ENCODE data around the gene LTF. TPM values are rescaled to one million over a fixed set of nuclear protein-coding genes. Genes with fewer than 3 reads are reported as not detected.

LTF gene
- total RNA-seq, 1 donor from 2014 or later = 0.53 TPM

DNA sequence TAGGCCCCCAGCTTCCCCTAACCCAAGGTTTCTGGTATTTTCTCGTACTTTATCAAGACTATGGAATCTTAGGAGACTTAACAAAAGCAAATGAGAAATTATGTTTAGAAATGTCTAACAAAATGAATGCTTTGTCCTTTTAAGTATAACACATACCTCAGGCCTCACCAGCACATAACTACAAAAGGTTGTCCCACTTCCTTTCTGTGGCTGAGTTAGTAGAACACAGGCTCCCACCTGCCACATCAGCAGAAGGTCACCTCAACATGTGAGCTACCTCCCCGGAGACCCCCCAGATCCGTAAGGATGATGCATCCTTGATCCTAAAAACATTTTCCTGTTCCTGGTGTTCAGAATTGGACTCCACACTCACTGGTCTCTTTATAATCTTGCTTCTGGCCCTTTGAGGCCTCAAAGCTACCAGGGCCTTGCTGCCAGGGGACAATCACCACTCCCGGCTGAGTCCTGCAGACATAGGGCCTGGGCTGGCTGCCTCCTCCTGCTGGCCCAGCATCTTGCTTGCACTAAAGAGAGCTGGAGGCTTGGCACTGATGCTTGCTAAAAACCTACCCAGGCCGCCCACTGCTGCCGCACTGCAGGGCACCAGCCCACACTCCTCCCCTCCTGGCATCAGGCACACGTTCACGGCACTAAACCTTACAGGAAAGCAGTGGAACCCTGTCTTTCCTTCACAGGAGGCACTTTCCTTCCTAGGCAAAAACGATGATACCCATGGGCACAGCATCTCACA lies 54.8 kb downstream of the LTF start:
- no peak overlapping the region for H3K4me3 Mint-ChIP-seq (ENCODE audit: low read depth)
- H3K9me3 Mint-ChIP-seq (ENCODE audit: low read depth) = no peaks in the 10 kb centered on the region
- H3K27ac Mint-ChIP-seq = no peak overlapping the region
- no peaks in the 10 kb centered on the region for H3K36me3 Mint-ChIP-seq (ENCODE audit: insufficient read depth)
- TF ChIP-seq, protein P1, sequence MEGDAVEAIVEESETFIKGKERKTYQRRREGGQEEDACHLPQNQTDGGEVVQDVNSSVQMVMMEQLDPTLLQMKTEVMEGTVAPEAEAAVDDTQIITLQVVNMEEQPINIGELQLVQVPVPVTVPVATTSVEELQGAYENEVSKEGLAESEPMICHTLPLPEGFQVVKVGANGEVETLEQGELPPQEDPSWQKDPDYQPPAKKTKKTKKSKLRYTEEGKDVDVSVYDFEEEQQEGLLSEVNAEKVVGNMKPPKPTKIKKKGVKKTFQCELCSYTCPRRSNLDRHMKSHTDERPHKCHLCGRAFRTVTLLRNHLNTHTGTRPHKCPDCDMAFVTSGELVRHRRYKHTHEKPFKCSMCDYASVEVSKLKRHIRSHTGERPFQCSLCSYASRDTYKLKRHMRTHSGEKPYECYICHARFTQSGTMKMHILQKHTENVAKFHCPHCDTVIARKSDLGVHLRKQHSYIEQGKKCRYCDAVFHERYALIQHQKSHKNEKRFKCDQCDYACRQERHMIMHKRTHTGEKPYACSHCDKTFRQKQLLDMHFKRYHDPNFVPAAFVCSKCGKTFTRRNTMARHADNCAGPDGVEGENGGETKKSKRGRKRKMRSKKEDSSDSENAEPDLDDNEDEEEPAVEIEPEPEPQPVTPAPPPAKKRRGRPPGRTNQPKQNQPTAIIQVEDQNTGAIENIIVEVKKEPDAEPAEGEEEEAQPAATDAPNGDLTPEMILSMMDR (IDR thresholded peaks at IDR 0.05; ENCODE audit: unreplicated experiment) = no peak
- DNase-seq (ENCODE audit: low spot score, unreplicated experiment) = no peak
- peaks cover 15% of the 10 kb centered on the region for H3K4me1 Mint-ChIP-seq (ENCODE audit: low read depth)
- peaks cover 12% of the 10 kb centered on the region for H3K27me3 Mint-ChIP-seq

- TF ChIP-seq, protein P1 (IDR thresholded peaks at IDR 0.05; ENCODE audit: unreplicated experiment) = no peak
- H3K27me3 Mint-ChIP-seq = peaks cover 12% of the 10 kb centered on the region
- H3K27ac Mint-ChIP-seq = no peak overlapping the region
- H3K9me3 Mint-ChIP-seq (ENCODE audit: low read depth) = no peaks in the 10 kb centered on the region
- H3K36me3 Mint-ChIP-seq (ENCODE audit: insufficient read depth) = no peaks in the 10 kb centered on the region
- no peak for DNase-seq (ENCODE audit: low spot score, unreplicated experiment)
- H3K4me3 Mint-ChIP-seq (ENCODE audit: low read depth) = no peak overlapping the region
- H3K4me1 Mint-ChIP-seq (ENCODE audit: low read depth) = peaks cover 15% of the 10 kb centered on the region
Measured at GRCh38 chr3:46408853-46409252, 55.9 kb downstream of the LTF start.

- Mint-ChIP-seq H3K4me1 (ENCODE audit: low read depth) (peaks cover 15% of the 10 kb centered on the region), H3K9me3 (ENCODE audit: low read depth) (no peaks in the 10 kb centered on the region), H3K27ac (no peak overlapping the region), H3K36me3 (ENCODE audit: insufficient read depth) (no peaks in the 10 kb centered on the region), H3K27me3 (peaks cover 15% of the 10 kb centered on the region), H3K4me3 (ENCODE audit: low read depth) (no peak overlapping the region)
- no peak for DNase-seq (ENCODE audit: low spot score, unreplicated experiment)
- TF ChIP-seq, protein P1 (IDR thresholded peaks at IDR 0.05; ENCODE audit: unreplicated experiment) = no peak
Measured at GRCh38 chr3:46407970-46408369, 56.7 kb downstream of the LTF start.

DNA sequence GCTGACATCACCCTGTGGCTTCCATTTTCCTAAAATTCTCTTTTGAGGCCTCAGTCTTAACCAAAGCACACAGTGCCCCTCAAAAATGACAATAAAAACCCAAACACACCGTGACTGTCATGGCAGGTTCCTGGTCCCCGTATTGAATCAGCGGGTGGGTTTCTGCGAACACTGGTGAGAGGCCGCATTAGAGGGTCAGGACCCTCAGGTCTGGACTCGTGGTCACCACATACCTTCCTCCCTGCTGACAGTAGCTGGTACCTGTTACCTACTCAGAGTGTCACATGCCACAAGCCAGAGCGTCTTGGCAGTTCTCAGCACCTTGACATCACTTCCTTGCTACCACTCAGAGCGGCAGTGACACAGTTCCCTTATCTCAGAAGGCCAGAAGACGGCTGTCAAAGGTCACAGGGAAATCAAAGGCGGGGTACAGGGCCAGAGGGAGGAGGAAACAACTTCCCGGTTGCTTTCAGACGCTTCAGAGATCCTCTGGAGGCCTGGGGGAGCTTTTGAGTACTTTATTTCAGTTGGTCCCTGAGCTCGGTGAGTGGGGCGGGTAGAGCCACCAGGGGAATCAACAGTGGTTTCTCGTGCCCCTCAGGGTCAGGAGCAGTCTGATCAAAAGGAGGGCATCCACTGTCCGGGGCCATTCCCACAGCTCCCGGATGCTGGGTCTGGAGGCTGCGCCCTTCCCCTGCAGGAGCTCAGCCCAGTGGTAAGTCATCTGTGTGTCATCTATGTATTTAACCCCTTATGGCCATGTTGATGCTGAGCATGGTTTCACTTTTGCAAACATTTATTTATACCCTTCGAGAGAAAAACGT lies 57.7 kb downstream of the LTF start, which contains the start of the genes CCR5AS and CCRL2:
Gene CCR5AS (minus strand): TSS at position 279 of the 824 bp plus-strand sequence.
Gene CCRL2 (plus strand): TSS at position 472 of the 824 bp plus-strand sequence. CDS start 821 bp downstream, outside the sequence.
- no peak within 1 kb of the TSS for H3K4me3 Mint-ChIP-seq (ENCODE audit: low read depth)
- peaks cover 15% of the 10 kb centered on the region for H3K4me1 Mint-ChIP-seq (ENCODE audit: low read depth)

DNA sequence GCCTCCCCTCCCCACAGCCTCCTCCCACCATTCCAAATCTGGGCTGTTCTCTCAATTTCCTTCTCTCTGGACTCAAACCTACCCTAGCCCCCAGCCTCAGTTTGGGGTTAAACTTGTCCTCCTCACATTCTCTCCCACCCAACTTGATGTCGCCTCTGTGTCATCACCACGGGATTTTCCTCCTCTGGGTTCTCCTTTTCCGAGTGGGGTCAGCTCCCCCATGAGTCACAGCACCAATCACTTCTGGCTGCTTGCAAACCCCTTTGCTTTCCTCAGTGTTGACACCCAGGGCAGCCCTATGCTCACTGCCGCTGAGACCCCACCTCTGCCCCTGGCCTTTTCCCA lies 58.3 kb downstream of the LTF start:
- Mint-ChIP-seq H3K4me1 (ENCODE audit: low read depth) (peaks cover 15% of the 10 kb centered on the region), H3K27ac (no peak overlapping the region), H3K36me3 (ENCODE audit: insufficient read depth) (no peaks in the 10 kb centered on the region), H3K4me3 (ENCODE audit: low read depth) (no peak overlapping the region), H3K9me3 (ENCODE audit: low read depth) (no peaks in the 10 kb centered on the region), H3K27me3 (peaks cover 15% of the 10 kb centered on the region)
- TF ChIP-seq, protein P1 (IDR thresholded peaks at IDR 0.05; ENCODE audit: unreplicated experiment) = no peak
- no peak for DNase-seq (ENCODE audit: low spot score, unreplicated experiment)

More for the DNA sequence above, 57.7 kb downstream of the LTF start, which contains the start of the genes CCR5AS and CCRL2:
- no peaks in the 10 kb centered on the region for H3K36me3 Mint-ChIP-seq (ENCODE audit: insufficient read depth)
- no peak within 1 kb of the TSS for H3K27ac Mint-ChIP-seq
- H3K9me3 Mint-ChIP-seq (ENCODE audit: low read depth) = no peaks in the 10 kb centered on the region
- TF ChIP-seq, protein P1 (IDR thresholded peaks at IDR 0.05; ENCODE audit: unreplicated experiment) = no peak
- DNase-seq (ENCODE audit: low spot score, unreplicated experiment) = no peak
- peaks cover 15% of the 10 kb centered on the region for H3K27me3 Mint-ChIP-seq
